ENCODE results near the gene CXCL11.

The CXCL11 gene

GRCh38 chr4:76074468-76074867, 38.6 kb upstream of the CXCL11 start, which contains the start of gene ART3:
ART3 (plus strand) TSS chr4:76074709; CDS start chr4:76075890, 1,181 bp downstream.
- H3K27ac Mint-ChIP-seq, result no peak within 1 kb of the TSS
- no peaks in the 10 kb centered on the region for H3K27me3 Mint-ChIP-seq (ENCODE audit: low read depth)
- H3K4me3 Mint-ChIP-seq, result no peak within 1 kb of the TSS
- H3K36me3 Mint-ChIP-seq (ENCODE audit: low read depth), result no peaks in the 10 kb centered on the region
- H3K9me3 Mint-ChIP-seq, result no peaks in the 10 kb centered on the region
- no peak for TF ChIP-seq CTCF (IDR thresholded peaks at IDR 0.05; ENCODE audit: unreplicated experiment in 3 of 3)
- H3K4me1 Mint-ChIP-seq, result peaks cover 5% of the 10 kb centered on the region

DNA sequence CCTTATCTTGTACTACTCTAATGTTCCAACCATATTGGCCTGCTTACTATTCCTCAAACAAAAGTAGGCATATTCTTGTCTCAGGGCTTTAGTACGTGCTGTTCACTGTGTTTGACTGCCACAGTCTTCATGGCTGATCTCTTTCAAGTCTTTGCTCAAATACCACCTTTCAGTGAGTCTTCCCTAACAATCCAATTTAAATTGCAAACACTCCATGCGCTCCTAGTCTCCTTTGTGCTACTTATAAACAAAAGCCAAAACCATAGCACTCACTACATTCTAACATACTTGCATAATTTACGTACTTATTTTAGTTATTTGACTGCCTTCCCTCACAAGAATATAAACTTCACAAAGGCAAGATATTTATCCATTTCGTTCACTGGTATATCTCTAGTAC, 36.9 kb upstream of the CXCL11 start:
- no peaks in the 10 kb centered on the region for H3K9me3 Mint-ChIP-seq
- no peak overlapping the region for H3K27ac Mint-ChIP-seq
- H3K4me1 Mint-ChIP-seq, result peaks cover 5% of the 10 kb centered on the region
- H3K4me3 Mint-ChIP-seq, result no peak overlapping the region
- no peaks in the 10 kb centered on the region for H3K36me3 Mint-ChIP-seq (ENCODE audit: low read depth)
- H3K27me3 Mint-ChIP-seq (ENCODE audit: low read depth), result no peaks in the 10 kb centered on the region
- TF ChIP-seq CTCF (IDR thresholded peaks at IDR 0.05; ENCODE audit: unreplicated experiment in 3 of 3), result no peak

GRCh38 chr4:76067652-76068286, 31.9 kb upstream of the CXCL11 start:
- Mint-ChIP-seq H3K9me3 (no peaks in the 10 kb centered on the region), H3K4me1 (no peaks in the 10 kb centered on the region), H3K27ac (no peak overlapping the region), H3K36me3 (ENCODE audit: low read depth) (no peaks in the 10 kb centered on the region), H3K27me3 (ENCODE audit: low read depth) (no peaks in the 10 kb centered on the region), H3K4me3 (no peak overlapping the region)
- TF ChIP-seq CTCF (IDR thresholded peaks at IDR 0.05; ENCODE audit: unreplicated experiment in 3 of 3), result peak; percentile 83 to 89 (median 88)

GRCh38 chr4:76066546-76066945, 30.7 kb upstream of the CXCL11 start:
- Mint-ChIP-seq H3K36me3 (ENCODE audit: low read depth) (no peaks in the 10 kb centered on the region), H3K9me3 (no peaks in the 10 kb centered on the region), H3K27ac (no peak overlapping the region), H3K27me3 (ENCODE audit: low read depth) (no peaks in the 10 kb centered on the region), H3K4me3 (no peak overlapping the region), H3K4me1 (no peaks in the 10 kb centered on the region)
- TF ChIP-seq CTCF (IDR thresholded peaks at IDR 0.05; ENCODE audit: unreplicated experiment in 3 of 3), result no peak

GRCh38 chr4:76061982-76062381, 26.1 kb upstream of the CXCL11 start:
- Mint-ChIP-seq H3K27ac (no peak overlapping the region), H3K9me3 (no peaks in the 10 kb centered on the region), H3K27me3 (ENCODE audit: low read depth) (no peaks in the 10 kb centered on the region), H3K36me3 (ENCODE audit: low read depth) (no peaks in the 10 kb centered on the region), H3K4me3 (no peak overlapping the region), H3K4me1 (no peaks in the 10 kb centered on the region)
- TF ChIP-seq CTCF (IDR thresholded peaks at IDR 0.05; ENCODE audit: unreplicated experiment in 3 of 3), result no peak

DNA sequence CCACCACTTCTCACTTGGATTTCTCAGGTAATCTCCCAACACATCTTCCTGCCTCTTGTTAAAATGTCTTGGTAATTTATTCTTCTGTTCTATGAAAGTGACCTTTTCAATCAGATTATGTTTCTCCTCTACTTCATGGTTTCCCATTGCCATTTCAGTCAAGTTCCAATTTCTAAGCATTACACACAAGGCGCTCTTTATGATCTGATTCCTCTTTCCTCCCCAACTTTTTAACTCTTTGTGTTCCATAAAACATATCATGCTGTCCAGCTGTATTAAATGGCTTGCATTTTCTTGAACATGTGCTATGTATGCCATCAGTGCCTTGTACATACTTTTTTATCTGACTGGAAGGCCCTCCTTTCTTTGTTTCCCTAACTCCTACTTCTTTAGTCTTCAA, 25.6 kb upstream of the CXCL11 start:
- Mint-ChIP-seq H3K36me3 (ENCODE audit: low read depth) (no peaks in the 10 kb centered on the region), H3K4me3 (no peak overlapping the region), H3K27me3 (ENCODE audit: low read depth) (no peaks in the 10 kb centered on the region), H3K9me3 (no peaks in the 10 kb centered on the region), H3K27ac (no peak overlapping the region), H3K4me1 (no peaks in the 10 kb centered on the region)
- no peak for TF ChIP-seq CTCF (IDR thresholded peaks at IDR 0.05; ENCODE audit: unreplicated experiment in 3 of 3)

All from nephron (organoid).